Activated T-helper 1 cell treated with anti-CD3 and anti-CD28 coated beads, Interleukin-12 subunit alpha, Interleukin-12 subunit beta, Interleukin-2, Interleukin-4 antibody, amounts not matched to agents 30 ng/mL and 10 ng/mL and 1 ng/mL, durations not matched to agents 14 hours and 24 hours and 36 hours (primary cell): ENCODE measurements around the gene RHOV. TPM values are rescaled to one million over a fixed set of nuclear protein-coding genes. Genes with fewer than 3 reads are reported as not detected.

ENCODE experiments used
- DNase-seq: peaks from one replicate; pipeline ENCODE4 v3.0.0; 2021; ENCODE audit warnings: low spot score
- H3K27ac Mint-ChIP-seq: one replicate; pipeline ENCODE4 v1.8.0; 2021; ENCODE audit warnings: mild to moderate bottlenecking, mixed read lengths
- H3K27me3 Mint-ChIP-seq: one replicate; pipeline ENCODE4 v1.8.0; 2022; ENCODE audit warnings: mild to moderate bottlenecking, moderate library complexity, mixed read lengths; ENCODE audit not compliant: insufficient read depth
- H3K36me3 Mint-ChIP-seq: one replicate; pipeline ENCODE4 v1.8.0; 2021; ENCODE audit warnings: low read depth, mixed read lengths
- H3K4me1 Mint-ChIP-seq: one replicate; pipeline ENCODE4 v1.8.0; 2021; ENCODE audit warnings: low read depth, mixed read lengths
- H3K4me3 Mint-ChIP-seq: one replicate; pipeline ENCODE4 v1.8.0; 2021; ENCODE audit warnings: mild to moderate bottlenecking, moderate library complexity, mixed read lengths
- H3K9me3 Mint-ChIP-seq: one replicate; pipeline ENCODE4 v1.8.0; 2021; ENCODE audit warnings: mixed read lengths
- intact Hi-C: fragments of 100-400 bp; cut with micrococcal nuclease; formaldehyde crosslinking; loops from one replicate; pipeline ENCODE4 v1.15.1; 2024
- total RNA-seq: library from RNA; stranded (reverse); gene quantifications from 2 replicates; pipeline ENCODE4 v1.2.3, GENCODE V29; 2022

Gene RHOV
- total RNA-seq, 1 donor from 2014 or later, result 1.3 TPM

DNA sequence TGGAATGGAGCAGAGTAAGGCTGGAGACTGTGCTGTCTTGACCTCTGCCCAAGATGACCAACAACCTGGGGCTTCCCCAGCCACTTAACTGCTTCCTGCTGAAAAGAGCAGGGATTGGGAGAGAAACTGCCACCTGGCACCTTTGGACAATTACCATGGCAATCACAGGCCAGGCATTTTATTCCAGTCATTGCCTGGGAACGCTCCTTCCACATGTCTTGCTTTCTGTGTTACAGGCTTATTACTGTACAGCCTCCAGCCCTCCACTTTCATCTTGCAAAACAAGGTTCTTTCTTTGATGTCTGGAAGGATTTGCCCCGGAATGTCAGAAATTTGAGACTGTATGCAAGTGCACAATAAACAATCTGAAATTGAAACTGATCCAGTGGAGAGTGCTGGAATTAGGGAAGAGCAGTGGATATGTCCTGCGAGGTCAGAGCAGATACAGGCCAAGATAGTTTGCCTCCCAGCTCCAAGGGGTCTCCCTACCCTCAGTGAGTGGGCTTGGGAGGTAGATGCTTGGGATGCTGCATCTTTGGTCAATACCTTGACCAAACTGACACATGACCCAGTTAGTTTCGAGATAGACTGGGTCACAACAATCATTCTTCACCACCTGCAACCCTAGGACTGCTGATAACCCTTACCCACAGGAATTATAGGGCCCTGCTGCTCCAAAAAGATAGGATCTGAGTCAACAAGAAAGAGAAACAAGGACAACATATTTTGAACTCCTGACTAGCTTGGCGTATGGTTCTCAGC, 48.2 kb downstream of the RHOV start:
- no peaks in the 10 kb centered on the region for H3K9me3 Mint-ChIP-seq
- DNase-seq, result no peak
- H3K36me3 Mint-ChIP-seq, result no peaks in the 10 kb centered on the region
- H3K4me1 Mint-ChIP-seq, result peaks cover 4% of the 10 kb centered on the region
- intact Hi-C loops, result no loop called here
- peaks cover 5% of the 10 kb centered on the region for H3K27me3 Mint-ChIP-seq
- no peak overlapping the region for H3K4me3 Mint-ChIP-seq
- H3K27ac Mint-ChIP-seq, result no peak overlapping the region

- peaks cover 5% of the 10 kb centered on the region for H3K27me3 Mint-ChIP-seq
- intact Hi-C loops, result no loop called here
- H3K4me3 Mint-ChIP-seq, result no peak overlapping the region
- no peaks in the 10 kb centered on the region for H3K9me3 Mint-ChIP-seq
- peaks cover 4% of the 10 kb centered on the region for H3K4me1 Mint-ChIP-seq
- H3K27ac Mint-ChIP-seq, result no peak overlapping the region
- DNase-seq, result no peak
- H3K36me3 Mint-ChIP-seq, result no peaks in the 10 kb centered on the region
Observed at GRCh38 chr15:40823572-40824343, 50.3 kb downstream of the RHOV start.

Other genes with a start within 250 kb of the RHOV start
- 62.0 and 62.4 TPM in 2 replicates for gene RAD51, start 179.1 kb downstream of the RHOV start, total RNA-seq
- 39.0 and 42.2 TPM in 2 replicates for gene RMDN3, start 119.0 kb downstream of the RHOV start, total RNA-seq
- gene GCHFR, start 110.2 kb downstream of the RHOV start, total RNA-seq, result 31.3 and 35.7 TPM in 2 replicates
- 0.36 and 0.37 TPM in 2 replicates for gene C15orf62, start 104.3 kb downstream of the RHOV start, total RNA-seq
- 36.2 and 38.6 TPM in 2 replicates for gene ZFYVE19, start 67.1 kb downstream of the RHOV start, total RNA-seq
- gene DNAJC17, start 66.8 kb downstream of the RHOV start, total RNA-seq, result 52.5 and 54.1 TPM in 2 replicates
- not detected in 2 replicates for gene PPP1R14D, start 45.5 kb downstream of the RHOV start, total RNA-seq
- gene SPINT1, start 30.2 kb downstream of the RHOV start, total RNA-seq, result 11.0 and 12.4 TPM in 2 replicates
- 15.0 and 16.7 TPM in 2 replicates for gene VPS18, start 20.2 kb upstream of the RHOV start, total RNA-seq
- 0.29 and 0.36 TPM in 2 replicates for gene DLL4, start 55.1 kb upstream of the RHOV start, total RNA-seq
- gene CHAC1, start 79.2 kb upstream of the RHOV start, total RNA-seq, result 11.7 and 12.4 TPM in 2 replicates
- 39.2 and 39.6 TPM in 2 replicates for gene INO80, start 242.0 kb upstream of the RHOV start, total RNA-seq